HEK293 (cell line): ENCODE measurements around the gene C2orf42.

Source experiments
- EGR2 ChIP-seq: fragments of 450-650 bp; formaldehyde crosslinking; IDR thresholded peaks from 2 replicates; pipeline ENCODE4 v1.5.1; 2016; ENCODE audit warnings: low read depth, missing biosample characterization, missing genetic modification characterization
- SP3 ChIP-seq: fragments of 450-650 bp; formaldehyde crosslinking; IDR thresholded peaks from 2 replicates; pipeline ENCODE4 v1.5.1; 2016; ENCODE audit warnings: missing biosample characterization, missing genetic modification characterization
- ZFP41 ChIP-seq: fragments of 450-650 bp; formaldehyde crosslinking; IDR thresholded peaks from 2 replicates; pipeline ENCODE4 v1.5.1; 2016; ENCODE audit warnings: missing biosample characterization, missing genetic modification characterization, borderline replicate concordance
- ZNF140 ChIP-seq: fragments of 450-650 bp; formaldehyde crosslinking; IDR thresholded peaks from 2 replicates; pipeline ENCODE4 v1.5.1; 2016; ENCODE audit warnings: missing biosample characterization, missing genetic modification characterization
- ZNF184 ChIP-seq: fragments of 450-650 bp; IDR thresholded peaks from 2 replicates; pipeline ENCODE4 v1.5.1; 2018; ENCODE audit warnings: missing biosample characterization, mild to moderate bottlenecking, missing genetic modification characterization
- ZNF221 ChIP-seq: fragments of 450-650 bp; formaldehyde crosslinking; IDR thresholded peaks from 2 replicates; pipeline ENCODE4 v1.5.1; 2017; ENCODE audit warnings: missing biosample characterization, missing genetic modification characterization, borderline replicate concordance
- ZNF324 ChIP-seq: fragments of 450-650 bp; formaldehyde crosslinking; IDR thresholded peaks from 2 replicates; pipeline ENCODE4 v1.5.1; 2016; ENCODE audit warnings: missing biosample characterization, missing genetic modification characterization
- ZNF366 ChIP-seq: fragments of 450-650 bp; formaldehyde crosslinking; conservative IDR thresholded peaks from 2 replicates; pipeline ENCODE4 v1.5.1; 2016; ENCODE audit warnings: missing biosample characterization, missing genetic modification characterization
- ZNF416 ChIP-seq: fragments of 450-650 bp; formaldehyde crosslinking; IDR thresholded peaks from 2 replicates; pipeline ENCODE4 v1.5.1; 2016; ENCODE audit warnings: missing biosample characterization, missing genetic modification characterization
- ZNF48 ChIP-seq: fragments of 450-650 bp; formaldehyde crosslinking; IDR thresholded peaks from 2 replicates; pipeline ENCODE4 v1.5.1; 2016; ENCODE audit warnings: missing biosample characterization, missing genetic modification characterization
- ZNF501 ChIP-seq: fragments of 450-650 bp; formaldehyde crosslinking; IDR thresholded peaks from 2 replicates; pipeline ENCODE4 v1.5.1; 2016; ENCODE audit warnings: missing biosample characterization, missing genetic modification characterization
- ZNF521 ChIP-seq: fragments of 450-650 bp; formaldehyde crosslinking; IDR thresholded peaks from 2 replicates; pipeline ENCODE4 v1.5.1; 2017; ENCODE audit warnings: missing biosample characterization, mild to moderate bottlenecking, missing genetic modification characterization
- ZNF571 ChIP-seq: fragments of 450-650 bp; formaldehyde crosslinking; IDR thresholded peaks from 2 replicates; pipeline ENCODE4 v1.5.0; 2017; ENCODE audit warnings: missing biosample characterization, missing genetic modification characterization
- ZNF654 ChIP-seq: fragments of 450-650 bp; formaldehyde crosslinking; IDR thresholded peaks from 2 replicates; pipeline ENCODE4 v1.5.1; 2016; ENCODE audit warnings: low read depth, missing biosample characterization, missing genetic modification characterization
- TF ChIP-seq, protein P1 (sequence below): fragments of 450-650 bp; formaldehyde crosslinking; IDR thresholded peaks from 2 replicates; pipeline ENCODE4 v1.5.1; 2016; ENCODE audit warnings: missing biosample characterization, missing genetic modification characterization
- TF ChIP-seq, protein P2 (sequence below): fragments of 450-650 bp; formaldehyde crosslinking; IDR thresholded peaks from 2 replicates; pipeline ENCODE4 v1.5.1; 2016; ENCODE audit warnings: missing biosample characterization, missing genetic modification characterization
- TF ChIP-seq, protein P3 (sequence below): fragments of 450-650 bp; formaldehyde crosslinking; IDR thresholded peaks from 2 replicates; pipeline ENCODE4 v1.5.1; 2016; ENCODE audit warnings: missing biosample characterization, missing genetic modification characterization
- TF ChIP-seq, protein P4 (sequence below): fragments of 450-650 bp; formaldehyde crosslinking; IDR thresholded peaks from 2 replicates; pipeline ENCODE4 v1.5.1; 2016; ENCODE audit warnings: missing biosample characterization, missing genetic modification characterization
- TF ChIP-seq, protein P5 (sequence below): fragments of 450-650 bp; formaldehyde crosslinking; IDR thresholded peaks from 2 replicates; pipeline ENCODE4 v1.5.1; 2017; ENCODE audit warnings: missing biosample characterization, missing genetic modification characterization
- TF ChIP-seq, protein P6 (sequence below): fragments of 450-650 bp; formaldehyde crosslinking; IDR thresholded peaks from 2 replicates; pipeline ENCODE4 v1.5.1; 2016; ENCODE audit warnings: missing biosample characterization, missing genetic modification characterization
- TF ChIP-seq, protein P7 (sequence below): fragments of 450-650 bp; formaldehyde crosslinking; optimal IDR thresholded peaks from 2 replicates; pipeline ENCODE3; 2016; ENCODE audit warnings: missing biosample characterization, mild to moderate bottlenecking, missing genetic modification characterization
- TF ChIP-seq, protein P8 (sequence below): fragments of 450-650 bp; formaldehyde crosslinking; IDR thresholded peaks from 2 replicates; pipeline ENCODE4 v1.5.1; 2016; ENCODE audit warnings: missing biosample characterization, missing genetic modification characterization

The C2orf42 gene

DNA sequence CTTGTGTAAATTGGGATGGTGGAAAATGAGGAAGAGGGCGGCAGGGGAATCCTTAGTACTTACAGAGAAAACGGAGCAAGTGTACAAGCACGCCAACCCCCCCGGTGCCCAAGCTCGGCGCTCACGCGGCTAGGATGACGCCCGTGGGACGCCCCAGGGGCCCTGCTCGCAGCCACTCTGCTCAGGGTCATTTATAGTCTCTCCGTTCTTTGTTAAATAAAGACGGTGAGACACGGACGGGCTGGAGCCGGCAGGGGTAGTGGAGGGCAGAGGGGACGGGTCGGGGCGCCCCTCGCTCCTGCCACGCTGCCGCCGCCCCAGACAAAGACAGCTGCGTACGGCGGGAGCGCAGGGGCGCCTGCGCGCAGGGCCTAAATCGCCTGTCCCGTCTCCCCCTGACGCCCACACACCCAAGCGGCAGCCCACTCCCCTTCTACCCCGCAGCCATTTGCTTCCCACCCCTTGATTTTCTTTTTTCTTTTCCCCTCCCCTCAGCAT lies 65.8 kb downstream of the C2orf42 start (continued):
- TF ChIP-seq, protein P1, sequence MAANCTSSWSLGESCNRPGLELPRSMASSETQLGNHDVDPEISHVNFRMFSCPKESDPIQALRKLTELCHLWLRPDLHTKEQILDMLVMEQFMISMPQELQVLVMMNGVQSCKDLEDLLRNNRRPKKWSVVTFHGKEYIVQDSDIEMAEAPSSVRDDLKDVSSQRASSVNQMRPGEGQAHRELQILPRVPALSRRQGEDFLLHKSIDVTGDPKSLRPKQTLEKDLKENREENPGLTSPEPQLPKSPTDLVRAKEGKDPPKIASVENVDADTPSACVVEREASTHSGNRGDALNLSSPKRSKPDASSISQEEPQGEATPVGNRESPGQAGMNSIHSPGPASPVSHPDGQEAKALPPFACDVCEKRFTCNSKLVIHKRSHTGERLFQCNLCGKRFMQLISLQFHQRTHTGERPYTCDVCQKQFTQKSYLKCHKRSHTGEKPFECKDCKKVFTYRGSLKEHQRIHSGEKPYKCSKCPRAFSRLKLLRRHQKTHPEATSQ: no peak
- TF ChIP-seq, protein P2, sequence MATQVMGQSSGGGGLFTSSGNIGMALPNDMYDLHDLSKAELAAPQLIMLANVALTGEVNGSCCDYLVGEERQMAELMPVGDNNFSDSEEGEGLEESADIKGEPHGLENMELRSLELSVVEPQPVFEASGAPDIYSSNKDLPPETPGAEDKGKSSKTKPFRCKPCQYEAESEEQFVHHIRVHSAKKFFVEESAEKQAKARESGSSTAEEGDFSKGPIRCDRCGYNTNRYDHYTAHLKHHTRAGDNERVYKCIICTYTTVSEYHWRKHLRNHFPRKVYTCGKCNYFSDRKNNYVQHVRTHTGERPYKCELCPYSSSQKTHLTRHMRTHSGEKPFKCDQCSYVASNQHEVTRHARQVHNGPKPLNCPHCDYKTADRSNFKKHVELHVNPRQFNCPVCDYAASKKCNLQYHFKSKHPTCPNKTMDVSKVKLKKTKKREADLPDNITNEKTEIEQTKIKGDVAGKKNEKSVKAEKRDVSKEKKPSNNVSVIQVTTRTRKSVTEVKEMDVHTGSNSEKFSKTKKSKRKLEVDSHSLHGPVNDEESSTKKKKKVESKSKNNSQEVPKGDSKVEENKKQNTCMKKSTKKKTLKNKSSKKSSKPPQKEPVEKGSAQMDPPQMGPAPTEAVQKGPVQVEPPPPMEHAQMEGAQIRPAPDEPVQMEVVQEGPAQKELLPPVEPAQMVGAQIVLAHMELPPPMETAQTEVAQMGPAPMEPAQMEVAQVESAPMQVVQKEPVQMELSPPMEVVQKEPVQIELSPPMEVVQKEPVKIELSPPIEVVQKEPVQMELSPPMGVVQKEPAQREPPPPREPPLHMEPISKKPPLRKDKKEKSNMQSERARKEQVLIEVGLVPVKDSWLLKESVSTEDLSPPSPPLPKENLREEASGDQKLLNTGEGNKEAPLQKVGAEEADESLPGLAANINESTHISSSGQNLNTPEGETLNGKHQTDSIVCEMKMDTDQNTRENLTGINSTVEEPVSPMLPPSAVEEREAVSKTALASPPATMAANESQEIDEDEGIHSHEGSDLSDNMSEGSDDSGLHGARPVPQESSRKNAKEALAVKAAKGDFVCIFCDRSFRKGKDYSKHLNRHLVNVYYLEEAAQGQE: no peak
- TF ChIP-seq, protein P3, sequence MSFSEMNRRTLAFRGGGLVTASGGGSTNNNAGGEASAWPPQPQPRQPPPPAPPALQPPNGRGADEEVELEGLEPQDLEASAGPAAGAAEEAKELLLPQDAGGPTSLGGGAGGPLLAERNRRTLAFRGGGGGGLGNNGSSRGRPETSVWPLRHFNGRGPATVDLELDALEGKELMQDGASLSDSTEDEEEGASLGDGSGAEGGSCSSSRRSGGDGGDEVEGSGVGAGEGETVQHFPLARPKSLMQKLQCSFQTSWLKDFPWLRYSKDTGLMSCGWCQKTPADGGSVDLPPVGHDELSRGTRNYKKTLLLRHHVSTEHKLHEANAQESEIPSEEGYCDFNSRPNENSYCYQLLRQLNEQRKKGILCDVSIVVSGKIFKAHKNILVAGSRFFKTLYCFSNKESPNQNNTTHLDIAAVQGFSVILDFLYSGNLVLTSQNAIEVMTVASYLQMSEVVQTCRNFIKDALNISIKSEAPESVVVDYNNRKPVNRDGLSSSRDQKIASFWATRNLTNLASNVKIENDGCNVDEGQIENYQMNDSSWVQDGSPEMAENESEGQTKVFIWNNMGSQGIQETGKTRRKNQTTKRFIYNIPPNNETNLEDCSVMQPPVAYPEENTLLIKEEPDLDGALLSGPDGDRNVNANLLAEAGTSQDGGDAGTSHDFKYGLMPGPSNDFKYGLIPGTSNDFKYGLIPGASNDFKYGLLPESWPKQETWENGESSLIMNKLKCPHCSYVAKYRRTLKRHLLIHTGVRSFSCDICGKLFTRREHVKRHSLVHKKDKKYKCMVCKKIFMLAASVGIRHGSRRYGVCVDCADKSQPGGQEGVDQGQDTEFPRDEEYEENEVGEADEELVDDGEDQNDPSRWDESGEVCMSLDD (tag by site-specific recombination): 0 out of 2 replicates have a peak, but pooled peaks have one; percentile 39
- TF ChIP-seq ZNF521 (tag by site-specific recombination) (no peak), ZNF654 (tag by site-specific recombination) (no peak), ZNF366 (tag by site-specific recombination) (no peak), ZNF48 (tag by site-specific recombination) (no peak), SP3 (tag by site-specific recombination) (0 out of 2 replicates have a peak, but pooled peaks have one; percentile 28), ZNF571 (tag by site-specific recombination) (no peak), ZNF221 (tag by site-specific recombination) (no peak), ZNF416 (tag by site-specific recombination) (no peak), ZNF140 (tag by site-specific recombination) (no peak), ZNF501 (tag by site-specific recombination) (no peak), ZFP41 (tag by site-specific recombination) (no peak), ZNF324 (tag by site-specific recombination) (no peak), ZNF184 (tag by site-specific recombination) (no peak), EGR2 (peak; percentile 83)
- TF ChIP-seq, protein P4, sequence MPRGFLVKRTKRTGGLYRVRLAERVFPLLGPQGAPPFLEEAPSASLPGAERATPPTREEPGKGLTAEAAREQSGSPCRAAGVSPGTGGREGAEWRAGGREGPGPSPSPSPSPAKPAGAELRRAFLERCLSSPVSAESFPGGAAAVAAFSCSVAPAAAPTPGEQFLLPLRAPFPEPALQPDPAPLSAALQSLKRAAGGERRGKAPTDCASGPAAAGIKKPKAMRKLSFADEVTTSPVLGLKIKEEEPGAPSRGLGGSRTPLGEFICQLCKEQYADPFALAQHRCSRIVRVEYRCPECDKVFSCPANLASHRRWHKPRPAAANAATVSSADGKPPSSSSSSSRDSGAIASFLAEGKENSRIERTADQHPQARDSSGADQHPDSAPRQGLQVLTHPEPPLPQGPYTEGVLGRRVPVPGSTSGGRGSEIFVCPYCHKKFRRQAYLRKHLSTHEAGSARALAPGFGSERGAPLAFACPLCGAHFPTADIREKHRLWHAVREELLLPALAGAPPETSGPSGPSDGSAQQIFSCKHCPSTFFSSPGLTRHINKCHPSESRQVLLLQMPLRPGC (tag by site-specific recombination): no peak
- TF ChIP-seq, protein P5, sequence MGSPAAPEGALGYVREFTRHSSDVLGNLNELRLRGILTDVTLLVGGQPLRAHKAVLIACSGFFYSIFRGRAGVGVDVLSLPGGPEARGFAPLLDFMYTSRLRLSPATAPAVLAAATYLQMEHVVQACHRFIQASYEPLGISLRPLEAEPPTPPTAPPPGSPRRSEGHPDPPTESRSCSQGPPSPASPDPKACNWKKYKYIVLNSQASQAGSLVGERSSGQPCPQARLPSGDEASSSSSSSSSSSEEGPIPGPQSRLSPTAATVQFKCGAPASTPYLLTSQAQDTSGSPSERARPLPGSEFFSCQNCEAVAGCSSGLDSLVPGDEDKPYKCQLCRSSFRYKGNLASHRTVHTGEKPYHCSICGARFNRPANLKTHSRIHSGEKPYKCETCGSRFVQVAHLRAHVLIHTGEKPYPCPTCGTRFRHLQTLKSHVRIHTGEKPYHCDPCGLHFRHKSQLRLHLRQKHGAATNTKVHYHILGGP (tag by site-specific recombination): no peak
- TF ChIP-seq, protein P6, sequence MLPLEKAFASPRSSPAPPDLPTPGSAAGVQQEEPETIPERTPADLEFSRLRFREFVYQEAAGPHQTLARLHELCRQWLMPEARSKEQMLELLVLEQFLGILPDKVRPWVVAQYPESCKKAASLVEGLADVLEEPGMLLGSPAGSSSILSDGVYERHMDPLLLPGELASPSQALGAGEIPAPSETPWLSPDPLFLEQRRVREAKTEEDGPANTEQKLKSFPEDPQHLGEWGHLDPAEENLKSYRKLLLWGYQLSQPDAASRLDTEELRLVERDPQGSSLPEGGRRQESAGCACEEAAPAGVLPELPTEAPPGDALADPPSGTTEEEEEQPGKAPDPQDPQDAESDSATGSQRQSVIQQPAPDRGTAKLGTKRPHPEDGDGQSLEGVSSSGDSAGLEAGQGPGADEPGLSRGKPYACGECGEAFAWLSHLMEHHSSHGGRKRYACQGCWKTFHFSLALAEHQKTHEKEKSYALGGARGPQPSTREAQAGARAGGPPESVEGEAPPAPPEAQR (tag by site-specific recombination): no peak
- TF ChIP-seq, protein P7, sequence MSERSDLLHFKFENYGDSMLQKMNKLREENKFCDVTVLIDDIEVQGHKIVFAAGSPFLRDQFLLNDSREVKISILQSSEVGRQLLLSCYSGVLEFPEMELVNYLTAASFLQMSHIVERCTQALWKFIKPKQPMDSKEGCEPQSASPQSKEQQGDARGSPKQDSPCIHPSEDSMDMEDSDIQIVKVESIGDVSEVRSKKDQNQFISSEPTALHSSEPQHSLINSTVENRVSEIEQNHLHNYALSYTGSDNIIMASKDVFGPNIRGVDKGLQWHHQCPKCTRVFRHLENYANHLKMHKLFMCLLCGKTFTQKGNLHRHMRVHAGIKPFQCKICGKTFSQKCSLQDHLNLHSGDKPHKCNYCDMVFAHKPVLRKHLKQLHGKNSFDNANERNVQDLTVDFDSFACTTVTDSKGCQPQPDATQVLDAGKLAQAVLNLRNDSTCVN (tag by site-specific recombination): peak; percentile 56
- TF ChIP-seq, protein P8, sequence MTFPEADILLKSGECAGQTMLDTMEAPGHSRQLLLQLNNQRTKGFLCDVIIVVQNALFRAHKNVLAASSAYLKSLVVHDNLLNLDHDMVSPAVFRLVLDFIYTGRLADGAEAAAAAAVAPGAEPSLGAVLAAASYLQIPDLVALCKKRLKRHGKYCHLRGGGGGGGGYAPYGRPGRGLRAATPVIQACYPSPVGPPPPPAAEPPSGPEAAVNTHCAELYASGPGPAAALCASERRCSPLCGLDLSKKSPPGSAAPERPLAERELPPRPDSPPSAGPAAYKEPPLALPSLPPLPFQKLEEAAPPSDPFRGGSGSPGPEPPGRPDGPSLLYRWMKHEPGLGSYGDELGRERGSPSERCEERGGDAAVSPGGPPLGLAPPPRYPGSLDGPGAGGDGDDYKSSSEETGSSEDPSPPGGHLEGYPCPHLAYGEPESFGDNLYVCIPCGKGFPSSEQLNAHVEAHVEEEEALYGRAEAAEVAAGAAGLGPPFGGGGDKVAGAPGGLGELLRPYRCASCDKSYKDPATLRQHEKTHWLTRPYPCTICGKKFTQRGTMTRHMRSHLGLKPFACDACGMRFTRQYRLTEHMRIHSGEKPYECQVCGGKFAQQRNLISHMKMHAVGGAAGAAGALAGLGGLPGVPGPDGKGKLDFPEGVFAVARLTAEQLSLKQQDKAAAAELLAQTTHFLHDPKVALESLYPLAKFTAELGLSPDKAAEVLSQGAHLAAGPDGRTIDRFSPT (tag by site-specific recombination): no peak
